Neuronal stem cell (in vitro differentiated cells): Measurements from ENCODE around the gene PIK3R1.

Experiments used
- DNase-seq: peaks from one replicate; pipeline ENCODE4 v3.0.0-alpha.2; 2013; ENCODE audit warnings: low spot score
- H2AFZ ChIP-seq: one replicate; pipeline ENCODE4 v1.6.1; 2013; ENCODE audit warnings: mild to moderate bottlenecking, low read length, inconsistent platforms
- H2AK5ac ChIP-seq: 2 replicates; pipeline ENCODE4 v1.6.1; 2013; ENCODE audit warnings: low read depth, mild to moderate bottlenecking, inconsistent platforms, low read length, moderate library complexity, mixed read lengths
- H2BK120ac ChIP-seq: 2 replicates; pipeline ENCODE4 v1.6.1; 2013; ENCODE audit warnings: low read depth, mild to moderate bottlenecking, inconsistent platforms, low read length, moderate library complexity, mixed read lengths
- H2BK12ac ChIP-seq: one replicate; pipeline ENCODE4 v1.6.1; 2013; ENCODE audit warnings: low read length, inconsistent platforms
- H2BK15ac ChIP-seq: 2 replicates; pipeline ENCODE4 v1.6.1; 2013; ENCODE audit warnings: mild to moderate bottlenecking, low read length, inconsistent platforms, mixed read lengths
- H2BK5ac ChIP-seq: one replicate; pipeline ENCODE4 v1.6.1; 2013; ENCODE audit warnings: inconsistent platforms, mild to moderate bottlenecking, low read length, moderate library complexity
- H3K14ac ChIP-seq: one replicate; pipeline ENCODE4 v1.6.1; 2013; ENCODE audit warnings: low read length, inconsistent platforms
- H3K18ac ChIP-seq: 2 replicates; pipeline ENCODE4 v1.6.1; 2013; ENCODE audit warnings: low read length, inconsistent platforms
- H3K23ac ChIP-seq: 2 replicates; pipeline ENCODE4 v1.6.1; 2013; ENCODE audit warnings: low read depth, mild to moderate bottlenecking, mixed read lengths, low read length, inconsistent platforms; ENCODE audit not compliant: poor library complexity
- H3K27ac ChIP-seq: replicated peaks from 3 replicates; pipeline ENCODE4 v1.5.1; 2013; ENCODE audit warnings: low read length, inconsistent platforms
- H3K27me3 ChIP-seq, 3 experiments: 2 replicates each; pipeline ENCODE4 v1.6.1; 2013; ENCODE audit warnings: low read length in 3 of 3, mild to moderate bottlenecking in 2 of 3, inconsistent platforms in 1 of 3, low read depth in 1 of 3, mixed read lengths in 1 of 3, moderate library complexity in 1 of 3; ENCODE audit not compliant: control insufficient read depth in 3 of 3, insufficient read depth in 3 of 3
- H3K36me3 ChIP-seq, 2 donors: replicated peaks in 1 of 2; 2 replicates each; pipeline ENCODE4 v1.6.1; 2013; ENCODE audit warnings: low read length in 2 of 2; ENCODE audit not compliant: control insufficient read depth in 2 of 2, insufficient read depth in 2 of 2
- H3K4ac ChIP-seq: 2 replicates; pipeline ENCODE4 v1.6.1; 2013; ENCODE audit warnings: inconsistent platforms, mild to moderate bottlenecking, low read length, moderate library complexity
- H3K4me1 ChIP-seq, 2 donors: 1 replicate in 1 of 2; 2 replicates in 1 of 2; pipeline ENCODE4 v1.6.1; 2013; ENCODE audit warnings: low read length in 2 of 2, low read depth in 1 of 2; ENCODE audit not compliant: control insufficient read depth in 2 of 2, insufficient read depth in 1 of 2
- H3K4me2 ChIP-seq: one replicate; pipeline ENCODE4 v1.6.1; 2013; ENCODE audit warnings: mild to moderate bottlenecking, low read length, inconsistent platforms; ENCODE audit not compliant: insufficient read depth, poor library complexity, severe bottlenecking
- H3K4me3 ChIP-seq, 2 donors: 2 replicates each; pipeline ENCODE4 v1.5.1; 2013; ENCODE audit warnings: low read length in 2 of 2, mild to moderate bottlenecking in 2 of 2, inconsistent platforms in 1 of 2, moderate library complexity in 1 of 2
- H3K79me1 ChIP-seq: one replicate; pipeline ENCODE4 v1.6.1; 2013; ENCODE audit warnings: low read depth, mild to moderate bottlenecking, inconsistent platforms, low read length, moderate library complexity
- H3K9ac ChIP-seq: one replicate; pipeline ENCODE4 v1.6.1; 2013; ENCODE audit warnings: mild to moderate bottlenecking, low read depth, low read length, inconsistent platforms; ENCODE audit not compliant: poor library complexity
- H3K9me3 ChIP-seq, 2 donors: replicated peaks in 1 of 2; 2 replicates each; pipeline versions ENCODE3 to v1.6.1; 2013; ENCODE audit warnings: low read length in 2 of 2, mild to moderate bottlenecking in 2 of 2, inconsistent platforms in 1 of 2, low read depth in 1 of 2, mixed read lengths in 1 of 2, moderate library complexity in 1 of 2; ENCODE audit not compliant: control insufficient read depth in 2 of 2, insufficient read depth in 1 of 2
- H4K8ac ChIP-seq: one replicate; pipeline ENCODE4 v1.6.1; 2013; ENCODE audit warnings: low read depth, mild to moderate bottlenecking, inconsistent platforms, low read length, moderate library complexity
- H4K91ac ChIP-seq: one replicate; pipeline ENCODE4 v1.6.1; 2013; ENCODE audit warnings: low read length, low read depth, mild to moderate bottlenecking, inconsistent platforms; ENCODE audit not compliant: poor library complexity
- WGBS, 2 donors: extraction: QIAGEN DNeasy Blood & Tissue Kit; methylation state at CpG; one replicate each; pipeline ENCODE4 v1.1.7; 2013; ENCODE audit warnings: missing lambda C conversion rate in 2 of 2, mixed read lengths in 1 of 2; ENCODE audit not compliant: insufficient read length in 2 of 2, insufficient replicate concordance in 1 of 2; ENCODE audit errors: extremely low coverage in 2 of 2; 5-methylcytosine and 5-hydroxymethylcytosine counted together

The PIK3R1 gene

DNA sequence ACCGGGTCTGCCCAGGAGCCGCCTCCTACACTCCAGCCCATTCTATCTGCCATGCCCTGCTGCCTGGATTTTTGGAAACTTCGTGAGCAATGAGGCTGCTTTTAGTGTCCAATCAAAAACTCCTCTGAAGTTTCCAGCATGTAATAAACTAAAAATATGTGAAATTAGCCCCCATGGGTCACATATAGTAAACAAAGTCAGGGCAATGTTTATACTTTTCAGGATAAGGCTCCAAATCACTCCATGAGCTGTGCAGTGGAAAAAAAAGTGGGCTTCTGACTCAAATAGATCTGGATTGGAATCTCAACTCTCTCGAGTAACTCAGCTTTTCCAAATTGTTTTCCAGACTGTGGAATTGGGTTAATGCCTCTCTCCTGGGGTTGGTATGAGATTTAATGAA is 68.2 kb downstream of the PIK3R1 start:
- no peak for DNase-seq
- H3K4me3 ChIP-seq, result no peak overlapping the region
- no peak overlapping the region for H3K14ac ChIP-seq
- H3K4me1 ChIP-seq, result peaks cover 4 to 7% of the 10 kb centered on the region in 2 donors
- no CpG with 5 or more reads among the region's 4 CpGs for WGBS, 2 donors
- H4K8ac ChIP-seq, result no peak overlapping the region
- no peak overlapping the region for H2AFZ ChIP-seq
- H3K4me2 ChIP-seq, result no peak overlapping the region
- H3K18ac ChIP-seq, result no peak overlapping the region
- H2BK120ac ChIP-seq, result no peak overlapping the region
- no peak overlapping the region for H2AK5ac ChIP-seq
- no peak overlapping the region for H2BK12ac ChIP-seq
- no peaks in the 10 kb centered on the region for H3K79me1 ChIP-seq
- H3K23ac ChIP-seq, result no peak overlapping the region
- no peak overlapping the region for H3K9ac ChIP-seq
- no peak overlapping the region for H2BK15ac ChIP-seq
- H3K36me3 ChIP-seq, result peaks cover 17 to 64% of the 10 kb centered on the region in 2 donors
- H2BK5ac ChIP-seq, result no peak overlapping the region
- H3K27me3 ChIP-seq, result no peaks in the 10 kb centered on the region
- no peaks in the 10 kb centered on the region for H3K9me3 ChIP-seq
- no peak overlapping the region for H4K91ac ChIP-seq
- no peak overlapping the region for H3K27ac ChIP-seq
- H3K4ac ChIP-seq, result no peak overlapping the region

DNA sequence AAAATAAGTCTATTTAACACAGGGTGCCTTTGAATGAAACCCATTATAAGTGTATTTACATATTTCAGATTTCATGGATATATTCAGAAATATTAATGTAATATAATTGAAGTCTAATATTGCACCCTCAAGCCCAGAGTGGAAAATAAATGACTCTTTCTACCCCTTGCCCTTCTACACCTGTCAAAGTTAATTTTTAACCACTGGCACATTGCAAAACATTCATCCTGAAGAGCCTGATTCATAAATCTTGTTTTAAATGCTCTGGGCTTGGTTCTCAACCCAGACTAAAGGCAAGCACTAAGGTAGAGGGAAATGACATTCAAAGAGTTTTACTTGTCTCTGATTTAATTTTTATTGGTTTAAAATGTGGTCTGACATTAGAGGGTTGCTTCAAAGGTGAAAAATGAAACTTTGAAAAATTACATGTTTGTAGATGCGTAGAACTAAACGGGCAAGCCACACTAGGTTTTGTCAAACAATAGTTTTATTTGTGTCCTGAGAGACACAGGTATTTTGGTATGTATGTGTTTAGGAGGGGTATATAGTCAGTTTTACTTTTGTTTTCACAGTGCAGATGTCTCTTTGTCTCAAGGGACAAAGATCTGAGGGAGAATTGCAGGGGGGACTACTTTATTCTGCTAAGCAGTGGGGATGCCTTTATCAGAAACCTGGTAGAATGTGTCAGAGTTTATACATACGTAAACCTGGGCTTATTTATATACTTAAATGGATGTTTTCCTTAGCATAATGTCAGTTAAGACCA is 69.7 kb downstream of the PIK3R1 start:
- Histone ChIP-seq H4K91ac (no peak overlapping the region), H2BK120ac (no peak overlapping the region), H2AK5ac (no peak overlapping the region), H3K4ac (no peak overlapping the region), H4K8ac (no peak overlapping the region), H3K4me3 (no peak overlapping the region), H3K9ac (no peak overlapping the region), H2AFZ (no peak overlapping the region), H3K23ac (no peak overlapping the region), H3K36me3 (peaks cover 10 to 50% of the 10 kb centered on the region in 2 donors), H3K4me2 (no peak overlapping the region), H3K9me3 (no peaks in the 10 kb centered on the region), H3K14ac (no peak overlapping the region), H3K27me3 (no peaks in the 10 kb centered on the region), H3K18ac (no peak overlapping the region), H3K27ac (no peak overlapping the region), H2BK5ac (no peak overlapping the region), H3K4me1 (peaks cover 6 to 11% of the 10 kb centered on the region in 2 donors), H3K79me1 (no peaks in the 10 kb centered on the region), H2BK12ac (no peak overlapping the region), H2BK15ac (no peak overlapping the region)
- DNase-seq, result no peak
- WGBS, 2 donors, result no CpG with 5 or more reads among the region's 3 CpGs

DNA sequence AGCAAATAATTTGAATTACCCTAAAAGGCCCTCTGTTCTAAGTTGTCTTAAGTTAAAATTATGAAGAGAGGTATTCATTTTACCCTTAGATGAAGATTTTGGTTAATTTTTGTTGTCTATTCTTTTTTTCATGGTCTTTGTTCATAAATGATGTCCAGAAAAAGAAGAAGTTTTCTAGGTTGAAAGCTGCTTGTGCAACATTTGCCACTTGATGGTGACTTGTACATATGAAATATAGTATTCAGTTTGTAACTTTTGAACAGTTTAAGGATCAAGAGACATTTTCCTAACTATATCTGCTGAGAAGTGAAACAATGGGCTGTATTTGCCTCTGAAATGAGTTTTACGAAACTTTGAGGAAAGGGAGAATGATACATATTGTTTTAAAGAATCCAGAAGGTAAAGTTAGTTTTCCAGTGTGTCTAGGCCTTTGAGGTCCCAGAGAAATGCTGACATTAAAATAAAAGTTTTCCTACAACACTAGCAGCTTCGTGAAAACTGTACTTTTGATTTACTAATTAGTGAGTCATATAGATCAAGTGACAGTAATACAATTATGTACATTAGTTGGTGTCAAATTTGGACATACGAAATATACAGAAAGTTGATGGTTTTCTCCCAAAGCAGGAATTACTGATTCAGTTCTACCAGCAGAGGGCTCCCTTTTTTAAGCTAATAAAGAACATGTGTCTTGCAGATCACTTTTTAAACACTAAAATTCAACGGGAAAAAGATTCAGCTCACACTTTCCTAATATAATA is 70.5 kb downstream of the PIK3R1 start:
- Histone ChIP-seq H4K91ac (no peak overlapping the region), H2BK12ac (no peak overlapping the region), H3K4me3 (no peak overlapping the region), H2AFZ (no peak overlapping the region), H3K18ac (no peak overlapping the region), H3K4me1 (peaks cover 6 to 17% of the 10 kb centered on the region in 2 donors), H3K14ac (no peak overlapping the region), H2BK5ac (no peak overlapping the region), H3K4ac (no peak overlapping the region), H3K9me3 (no peaks in the 10 kb centered on the region), H3K36me3 (peaks cover 9 to 42% of the 10 kb centered on the region in 2 donors), H2BK120ac (no peak overlapping the region), H2AK5ac (no peak overlapping the region), H3K27me3 (no peaks in the 10 kb centered on the region), H3K23ac (no peak overlapping the region), H3K4me2 (no peak overlapping the region), H2BK15ac (no peak overlapping the region), H4K8ac (no peak overlapping the region), H3K79me1 (no peaks in the 10 kb centered on the region), H3K9ac (no peak overlapping the region), H3K27ac (no peak overlapping the region)
- peak; percentile 24 for DNase-seq
- no CpG with 5 or more reads among the region's 4 CpGs for WGBS, 2 donors

DNA sequence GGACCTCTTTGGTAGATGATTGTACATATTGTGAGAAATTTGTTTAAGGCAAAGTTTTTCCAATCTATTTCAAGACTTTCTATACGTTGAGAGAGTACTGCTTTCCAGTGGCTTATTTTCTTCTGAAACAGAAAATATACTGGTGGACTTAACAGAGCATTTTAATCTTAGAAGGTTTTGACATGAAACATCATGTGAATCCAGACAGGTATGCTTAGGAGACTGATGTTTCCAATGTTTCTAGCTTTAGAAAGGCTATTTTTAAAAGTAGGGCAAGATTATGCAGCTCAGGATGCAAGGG is 71.0 kb downstream of the PIK3R1 start:
- Histone ChIP-seq H4K8ac (no peak overlapping the region), H3K4me2 (no peak overlapping the region), H3K27me3 (no peaks in the 10 kb centered on the region), H2BK15ac (no peak overlapping the region), H3K79me1 (no peaks in the 10 kb centered on the region), H3K18ac (no peak overlapping the region), H2BK5ac (no peak overlapping the region), H2BK12ac (no peak overlapping the region), H3K9ac (no peak overlapping the region), H3K27ac (no peak overlapping the region), H2AFZ (no peak overlapping the region), H4K91ac (no peak overlapping the region), H3K4me3 (no peak overlapping the region), H3K36me3 (peaks cover 9 to 37% of the 10 kb centered on the region in 2 donors), H3K23ac (no peak overlapping the region), H3K9me3 (no peaks in the 10 kb centered on the region), H3K14ac (no peak overlapping the region), H3K4ac (no peak overlapping the region), H2AK5ac (no peak overlapping the region), H3K4me1 (peaks cover 6 to 18% of the 10 kb centered on the region in 2 donors), H2BK120ac (no peak overlapping the region)
- WGBS, 2 donors, result no CpG with 5 or more reads among the region's 1 CpG
- DNase-seq, result no peak
